Calu3 (cell line): ENCODE results near the gene CNOT6. TPM values are rescaled to one million over a fixed set of nuclear protein-coding genes. Genes with fewer than 3 reads are reported as not detected.

ENCODE experiments used
- BruUV-seq: library from RNA; stranded (reverse); fragments of 400-500 nt; replicated peaks from 2 replicates; lab custom pipeline; 2021; lab: Mats Ljungman, UMichigan
- CTCF ChIA-PET: fragments of 300-600 bp; sonication (Branson Sonifier 250); formaldehyde crosslinking; loops from one replicate; lab custom pipeline; 2022; ENCODE audit warnings: antibody characterized with exemption; lab: Charles Lee
- DNase-seq: peaks from one replicate; pipeline ENCODE4 v3.0.0; 2022
- H3K27ac Mint-ChIP-seq: one replicate; pipeline ENCODE4 v1.8.0; 2022; ENCODE audit warnings: mixed read lengths; ENCODE audit not compliant: unreplicated experiment
- H3K27me3 Mint-ChIP-seq: one replicate; pipeline ENCODE4 v1.8.0; 2022; ENCODE audit warnings: mixed read lengths; ENCODE audit not compliant: unreplicated experiment
- H3K36me3 Mint-ChIP-seq: one replicate; pipeline ENCODE4 v1.8.0; 2022; ENCODE audit warnings: mild to moderate bottlenecking, moderate library complexity, mixed read lengths; ENCODE audit not compliant: insufficient read depth, unreplicated experiment
- H3K4me1 Mint-ChIP-seq: one replicate; pipeline ENCODE4 v1.8.0; 2022; ENCODE audit warnings: mild to moderate bottlenecking, low read depth, mixed read lengths; ENCODE audit not compliant: unreplicated experiment
- H3K4me3 Mint-ChIP-seq: one replicate; pipeline ENCODE4 v1.8.0; 2022; ENCODE audit warnings: mild to moderate bottlenecking, low read depth, moderate library complexity, mixed read lengths; ENCODE audit not compliant: unreplicated experiment
- H3K9me3 Mint-ChIP-seq: one replicate; pipeline ENCODE4 v1.8.0; 2022; ENCODE audit warnings: low read depth, mixed read lengths; ENCODE audit not compliant: unreplicated experiment
- CTCF ChIP-seq: fragments of 200-600 bp; IDR thresholded peaks from one replicate; pipeline ENCODE4 v1.8.0; 2022; ENCODE audit warnings: antibody characterized with exemption; ENCODE audit not compliant: unreplicated experiment
- intact Hi-C: fragments of 100-400 bp; cut with micrococcal nuclease; formaldehyde crosslinking; loops from one replicate; pipeline ENCODE4 v1.10.0; 2022; ENCODE audit not compliant: unreplicated experiment
- total RNA-seq: library from RNA; stranded (reverse); gene quantifications from 2 replicates; pipeline ENCODE4 v1.2.3, GENCODE V29; 2022

The CNOT6 gene
- total RNA-seq, 1 experiment from 2014 or later, result 57.1 TPM

- Mint-ChIP-seq H3K27me3 (peaks cover 80% of the 10 kb centered on the region), H3K4me3 (no peak overlapping the region), H3K9me3 (no peaks in the 10 kb centered on the region), H3K4me1 (peaks cover 11% of the 10 kb centered on the region), H3K36me3 (no peaks in the 10 kb centered on the region), H3K27ac (no peak overlapping the region)
- no TSS peak for BruUV-seq
- no peak for TF ChIP-seq CTCF
- intact Hi-C loops, result no loop called here
- no peak for DNase-seq
- CTCF ChIA-PET, result no interaction called here
Observed at GRCh38 chr5:180618829-180619562, 124.8 kb downstream of the CNOT6 start.

GRCh38 chr5:180619563-180619915 lies 125.4 kb downstream of the CNOT6 start:
- no peak overlapping the region for H3K4me3 Mint-ChIP-seq
- peaks cover 80% of the 10 kb centered on the region for H3K27me3 Mint-ChIP-seq
- intact Hi-C loops, result no loop called here
- no peaks in the 10 kb centered on the region for H3K9me3 Mint-ChIP-seq
- H3K4me1 Mint-ChIP-seq, result peaks cover 11% of the 10 kb centered on the region
- BruUV-seq, result no TSS peak
- no peak for TF ChIP-seq CTCF
- no peak for DNase-seq
- no peaks in the 10 kb centered on the region for H3K36me3 Mint-ChIP-seq
- no peak overlapping the region for H3K27ac Mint-ChIP-seq
- CTCF ChIA-PET, result no interaction called here

GRCh38 chr5:180620014-180620413 lies 125.8 kb downstream of the CNOT6 start:
- Mint-ChIP-seq H3K36me3 (no peaks in the 10 kb centered on the region), H3K27me3 (peaks cover 78% of the 10 kb centered on the region), H3K4me3 (no peak overlapping the region), H3K9me3 (no peaks in the 10 kb centered on the region), H3K4me1 (peaks cover 11% of the 10 kb centered on the region), H3K27ac (no peak overlapping the region)
- no peak for DNase-seq
- no TSS peak for BruUV-seq
- no peak for TF ChIP-seq CTCF
- intact Hi-C loops, result no loop called here
- CTCF ChIA-PET, result no interaction called here

- no peak for TF ChIP-seq CTCF
- Mint-ChIP-seq H3K27ac (no peak overlapping the region), H3K27me3 (peaks cover 74% of the 10 kb centered on the region), H3K36me3 (no peaks in the 10 kb centered on the region), H3K4me1 (peaks cover 11% of the 10 kb centered on the region), H3K4me3 (no peak overlapping the region), H3K9me3 (no peaks in the 10 kb centered on the region)
- DNase-seq, result no peak
- intact Hi-C loops, result no loop called here
- CTCF ChIA-PET, result no interaction called here
- BruUV-seq, result no TSS peak
Observed at GRCh38 chr5:180621311-180621710, 127.1 kb downstream of the CNOT6 start.
